Measurements from ENCODE around the gene IL3RA.
A peak's percentile ranks its signal among the peaks of the same experiment; 100 is the strongest.
"Not testable (repeated sequence)": the region's sequence is repeated elsewhere in the genome, so short reads cannot be mapped to it uniquely, and the experiment has no call there.

Gene IL3RA

GRCh38 chrX:1336331-1336943 lies at the start of gene IL3RA:
Gene IL3RA (plus strand): TSS chrX:1336785. CDS start chrX:1341766, 4,981 bp downstream.
- no peak for DNase-seq

- no peak for DNase-seq
Measured at GRCh38 chrX:1289535-1289934, 47.0 kb upstream of the IL3RA start.

GRCh38 chrX:1291110-1291740 lies 45.4 kb upstream of the IL3RA start:
- no peak for DNase-seq

- DNase-seq: no peak
Measured at GRCh38 chrX:1292575-1293290, 43.9 kb upstream of the IL3RA start.

GRCh38 chrX:1294301-1295067 lies 42.1 kb upstream of the IL3RA start:
- no peak for DNase-seq

- no peak for DNase-seq
Measured at GRCh38 chrX:1295550-1295949, 41.0 kb upstream of the IL3RA start.

- not testable (repeated sequence) for DNase-seq
Measured at GRCh38 chrX:1297591-1297990, 39.0 kb upstream of the IL3RA start.

GRCh38 chrX:1300449-1300848 lies 36.1 kb upstream of the IL3RA start:
- DNase-seq: no peak

GRCh38 chrX:1305411-1305810 lies 31.2 kb upstream of the IL3RA start:
- DNase-seq: no peak

GRCh38 chrX:1306909-1307625 lies 29.5 kb upstream of the IL3RA start:
- no peak for DNase-seq

- no peak for DNase-seq
Measured at GRCh38 chrX:1307626-1308340, 28.8 kb upstream of the IL3RA start.

- DNase-seq: no peak
Measured at GRCh38 chrX:1308476-1308875, 28.1 kb upstream of the IL3RA start.

GRCh38 chrX:1308917-1309316 lies 27.7 kb upstream of the IL3RA start:
- not testable (repeated sequence) for DNase-seq

- DNase-seq: no peak
Measured at GRCh38 chrX:1313788-1314187, 22.8 kb upstream of the IL3RA start.

GRCh38 chrX:1316527-1316926 lies 20.1 kb upstream of the IL3RA start:
- DNase-seq: peak; percentile 13

GRCh38 chrX:1321674-1322073 lies 14.9 kb upstream of the IL3RA start:
- DNase-seq: no peak

GRCh38 chrX:1322393-1322792 lies 14.2 kb upstream of the IL3RA start:
- DNase-seq: no peak

GRCh38 chrX:1323315-1323714 lies 13.3 kb upstream of the IL3RA start:
- peak; percentile 62 for DNase-seq

GRCh38 chrX:1325515-1326116 lies 11.0 kb upstream of the IL3RA start:
- no peak for DNase-seq

- DNase-seq: no peak
Measured at GRCh38 chrX:1327651-1328304, 8.8 kb upstream of the IL3RA start.

GRCh38 chrX:1330605-1331004 lies 6.0 kb upstream of the IL3RA start:
- DNase-seq: no peak

Measured in CD4-positive, alpha-beta T cell treated with Interleukin-17A for 4 hours (primary cell).